Measurements from ENCODE around the gene SPOCK1. TPM values are rescaled to one million over a fixed set of nuclear protein-coding genes. Genes with fewer than 3 reads are reported as not detected.

SPOCK1 gene
- total RNA-seq, 1 experiment from 2014 or later = 0.27 TPM

DNA sequence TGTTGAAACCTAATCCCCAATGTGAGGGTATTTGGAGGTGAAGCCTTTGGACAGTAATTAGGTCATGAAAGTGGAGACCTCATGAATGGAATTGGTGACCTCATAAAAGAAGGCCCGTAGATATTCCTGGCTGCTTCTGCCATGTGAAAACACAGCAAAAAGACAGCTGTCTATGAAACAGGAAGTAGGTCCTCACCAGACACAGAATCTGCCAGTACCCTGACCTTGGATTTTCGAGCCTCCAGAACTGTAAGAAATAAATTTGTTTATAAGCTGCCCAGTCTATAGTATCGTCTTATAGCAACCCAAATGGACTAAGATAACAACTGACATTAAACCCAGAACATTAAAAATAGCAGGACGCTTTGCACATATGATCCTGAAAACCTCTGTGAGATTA is 371.1 kb downstream of the SPOCK1 start:
- ATAC-seq (no peak), DNase-seq (ENCODE audit: low read depth, low spot score) (no peak)
- Histone ChIP-seq H3K27ac (ENCODE audit: low read depth, low read length) (no peak overlapping the region), H3K9me2 (ENCODE audit: insufficient read depth) (no peaks in the 10 kb centered on the region), H2AFZ (ENCODE audit: low read depth, low read length, poor library complexity, severe bottlenecking) (no peak overlapping the region), H3K4me1 (ENCODE audit: control insufficient read depth in 1 of 2, insufficient read depth in 2 of 2, low read length in 2 of 2) (no peaks in the 10 kb centered on the region), H4K20me1 (ENCODE audit: insufficient read depth) (no peaks in the 10 kb centered on the region), H3K36me3 (ENCODE audit: control insufficient read depth in 1 of 2, insufficient read depth in 2 of 2, low read length in 2 of 2) (no peaks in the 10 kb centered on the region), H3K9ac (ENCODE audit: low read length) (no peak overlapping the region), H3K4me3 (replicated peaks in 1 of 2; ENCODE audit: low read depth in 1 of 2, low read length in 2 of 2) (no peak overlapping the region), H3K27me3 (ENCODE audit: insufficient read depth, low read length) (peaks cover 17% of the 10 kb centered on the region; the same call in 1 of the 2 replicates), H3K4me2 (ENCODE audit: low read length) (no peak overlapping the region), H3K79me2 (ENCODE audit: insufficient read depth, low read length) (no peaks in the 10 kb centered on the region), H3K9me3 (ENCODE audit: control insufficient read depth in 1 of 2, insufficient read depth in 1 of 2, low read depth in 1 of 2, low read length in 2 of 2) (no peaks in the 10 kb centered on the region)
- RAD21 ChIA-PET (ENCODE audit: low non-redundant PET in 1 of 2, low total read pairs in 2 of 2, uncharacterized antibody in 2 of 2, unreplicated experiment in 2 of 2) = no interaction called here
- POLR2A ChIA-PET = no interaction called here
- TF ChIP-seq POLR2AphosphoS5 (IDR thresholded peaks at IDR 0.05; ENCODE audit: low read depth, low read length) = no peak
- TF ChIP-seq EZH2phosphoT487 (IDR thresholded peaks at IDR 0.05; ENCODE audit: borderline replicate concordance) = no peak
- no peak for TF ChIP-seq SP1 (IDR thresholded peaks at IDR 0.05; ENCODE audit: low read depth)
- TF ChIP-seq, protein P1, sequence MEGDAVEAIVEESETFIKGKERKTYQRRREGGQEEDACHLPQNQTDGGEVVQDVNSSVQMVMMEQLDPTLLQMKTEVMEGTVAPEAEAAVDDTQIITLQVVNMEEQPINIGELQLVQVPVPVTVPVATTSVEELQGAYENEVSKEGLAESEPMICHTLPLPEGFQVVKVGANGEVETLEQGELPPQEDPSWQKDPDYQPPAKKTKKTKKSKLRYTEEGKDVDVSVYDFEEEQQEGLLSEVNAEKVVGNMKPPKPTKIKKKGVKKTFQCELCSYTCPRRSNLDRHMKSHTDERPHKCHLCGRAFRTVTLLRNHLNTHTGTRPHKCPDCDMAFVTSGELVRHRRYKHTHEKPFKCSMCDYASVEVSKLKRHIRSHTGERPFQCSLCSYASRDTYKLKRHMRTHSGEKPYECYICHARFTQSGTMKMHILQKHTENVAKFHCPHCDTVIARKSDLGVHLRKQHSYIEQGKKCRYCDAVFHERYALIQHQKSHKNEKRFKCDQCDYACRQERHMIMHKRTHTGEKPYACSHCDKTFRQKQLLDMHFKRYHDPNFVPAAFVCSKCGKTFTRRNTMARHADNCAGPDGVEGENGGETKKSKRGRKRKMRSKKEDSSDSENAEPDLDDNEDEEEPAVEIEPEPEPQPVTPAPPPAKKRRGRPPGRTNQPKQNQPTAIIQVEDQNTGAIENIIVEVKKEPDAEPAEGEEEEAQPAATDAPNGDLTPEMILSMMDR (IDR thresholded peaks at IDR 0.05 in 2 of 3, conservative IDR thresholded peaks at IDR 0.05 in 1 of 3; ENCODE audit: borderline replicate concordance in 1 of 3, insufficient read depth in 1 of 3, low read depth in 2 of 3, low read length in 2 of 3) = no peak
- TF ChIP-seq ELF1 (IDR thresholded peaks at IDR 0.05; ENCODE audit: borderline replicate concordance, low read depth) = no peak
- TF ChIP-seq YY1 (IDR thresholded peaks at IDR 0.05; ENCODE audit: extremely low read depth, insufficient replicate concordance, low read depth, low read length) = no peak
- TF ChIP-seq EZH2 (IDR thresholded peaks at IDR 0.05) = no peak
- no peak for TF ChIP-seq FOSL1 (IDR thresholded peaks at IDR 0.05; ENCODE audit: low read depth)
- TF ChIP-seq, protein P2, sequence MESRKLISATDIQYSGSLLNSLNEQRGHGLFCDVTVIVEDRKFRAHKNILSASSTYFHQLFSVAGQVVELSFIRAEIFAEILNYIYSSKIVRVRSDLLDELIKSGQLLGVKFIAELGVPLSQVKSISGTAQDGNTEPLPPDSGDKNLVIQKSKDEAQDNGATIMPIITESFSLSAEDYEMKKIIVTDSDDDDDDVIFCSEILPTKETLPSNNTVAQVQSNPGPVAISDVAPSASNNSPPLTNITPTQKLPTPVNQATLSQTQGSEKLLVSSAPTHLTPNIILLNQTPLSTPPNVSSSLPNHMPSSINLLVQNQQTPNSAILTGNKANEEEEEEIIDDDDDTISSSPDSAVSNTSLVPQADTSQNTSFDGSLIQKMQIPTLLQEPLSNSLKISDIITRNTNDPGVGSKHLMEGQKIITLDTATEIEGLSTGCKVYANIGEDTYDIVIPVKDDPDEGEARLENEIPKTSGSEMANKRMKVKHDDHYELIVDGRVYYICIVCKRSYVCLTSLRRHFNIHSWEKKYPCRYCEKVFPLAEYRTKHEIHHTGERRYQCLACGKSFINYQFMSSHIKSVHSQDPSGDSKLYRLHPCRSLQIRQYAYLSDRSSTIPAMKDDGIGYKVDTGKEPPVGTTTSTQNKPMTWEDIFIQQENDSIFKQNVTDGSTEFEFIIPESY (IDR thresholded peaks at IDR 0.05; ENCODE audit: extremely low read depth, insufficient replicate concordance, low read length) = no peak
- no peak for TF ChIP-seq EGR1 (IDR thresholded peaks at IDR 0.05; ENCODE audit: low read depth)
- TF ChIP-seq JUND (IDR thresholded peaks at IDR 0.05) = no peak
- TF ChIP-seq RAD21 (IDR thresholded peaks at IDR 0.05; ENCODE audit: low read depth) = no peak
- BruUV-seq (replicated peaks) = no TSS peak
- CTCF ChIA-PET = no interaction called here
- intact Hi-C loops (cut with micrococcal nuclease) = no loop called here

All from HCT116 (cell line).